A204.1 (cell line): ENCODE data around the gene TP63.
A peak's percentile ranks its signal among the peaks of the same experiment; 100 is the strongest.
"Not testable (repeated sequence)": the region's sequence is repeated elsewhere in the genome, so short reads cannot be mapped to it uniquely, and the experiment has no call there.

Experiments used
- FAIRE-seq: peaks from 2 replicates; lab custom pipeline; 2012; peaks lifted over from hg19 to GRCh38; lab: Jason Lieb, UNC

TP63 gene

DNA sequence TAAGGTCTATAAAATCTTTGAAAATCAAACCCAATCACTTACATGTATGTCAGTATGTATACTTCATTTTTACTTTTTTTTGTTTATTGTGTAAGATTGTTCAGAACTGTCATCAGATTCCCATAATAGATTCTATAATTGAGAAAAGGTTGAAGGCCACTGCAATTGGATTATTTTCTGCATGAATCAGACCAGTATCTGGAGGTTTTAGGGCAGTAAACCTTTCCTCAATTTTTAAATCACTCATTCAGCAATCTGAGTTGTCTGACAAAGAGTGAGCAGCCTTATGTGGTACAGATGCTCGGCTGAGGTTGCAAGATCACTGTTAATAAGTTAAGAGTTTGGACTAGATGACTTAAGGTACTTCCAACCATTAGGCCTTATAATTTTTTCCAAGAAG, 96.0 kb downstream of the TP63 start:
- FAIRE-seq: no peak

DNA sequence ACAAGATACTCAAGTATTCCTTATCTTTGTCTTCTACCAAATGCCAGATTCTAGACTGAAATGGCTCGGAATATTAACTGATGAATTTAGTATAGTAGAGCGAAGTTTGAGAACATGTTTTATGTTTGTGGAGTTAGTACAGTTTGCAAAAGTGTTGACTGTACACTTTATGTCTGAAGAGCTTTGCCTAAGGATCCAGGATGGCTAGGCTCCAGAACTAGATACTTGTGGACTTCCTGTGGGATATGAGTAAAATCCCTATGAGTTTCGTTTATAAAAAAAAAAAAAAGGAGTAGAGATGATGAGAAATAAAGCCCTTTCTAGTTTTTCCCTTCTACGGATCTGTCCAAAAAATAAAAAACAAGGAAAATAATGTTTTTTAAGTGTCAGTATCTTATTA, 96.7 kb downstream of the TP63 start:
- FAIRE-seq: no peak

DNA sequence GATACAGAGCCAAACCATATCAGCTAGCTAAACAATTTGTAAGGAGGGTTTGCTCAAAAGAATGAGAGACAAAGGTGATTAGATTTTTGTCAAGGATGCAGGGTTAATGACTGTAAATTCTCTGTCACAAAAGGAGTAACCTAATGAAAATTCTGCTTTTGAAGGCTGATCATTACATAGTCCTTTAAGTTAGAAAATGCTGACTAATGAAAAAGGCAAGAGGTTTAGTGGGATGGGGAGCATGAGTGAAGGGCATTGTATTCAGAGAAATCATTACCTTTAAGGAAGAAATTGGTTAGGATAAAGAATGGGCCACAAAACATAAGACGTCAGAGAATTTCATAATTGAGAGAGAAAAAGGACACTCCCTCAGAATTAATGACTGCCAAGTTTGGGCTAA, 97.7 kb downstream of the TP63 start:
- no peak for FAIRE-seq

DNA sequence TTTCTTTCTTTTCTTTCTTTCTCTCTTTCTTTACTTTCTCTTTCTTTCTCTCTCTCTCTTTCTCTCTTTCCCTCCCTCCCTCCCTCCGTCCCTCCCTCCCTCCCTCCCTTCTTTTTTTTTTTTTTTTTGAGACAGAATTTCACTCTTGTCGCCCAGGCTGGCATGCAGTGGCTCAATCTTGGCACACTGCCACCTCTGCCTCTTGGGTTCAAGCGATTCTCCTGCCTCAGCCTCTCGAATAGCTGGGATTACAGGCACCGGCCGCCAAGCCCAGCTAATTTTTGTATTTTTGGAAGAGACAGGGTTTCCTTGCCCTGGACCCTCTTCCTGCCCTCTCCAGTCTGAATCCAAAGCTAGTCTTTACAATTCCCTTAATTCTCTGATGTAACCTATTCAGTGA, 102.9 kb downstream of the TP63 start:
- FAIRE-seq: no peak

DNA sequence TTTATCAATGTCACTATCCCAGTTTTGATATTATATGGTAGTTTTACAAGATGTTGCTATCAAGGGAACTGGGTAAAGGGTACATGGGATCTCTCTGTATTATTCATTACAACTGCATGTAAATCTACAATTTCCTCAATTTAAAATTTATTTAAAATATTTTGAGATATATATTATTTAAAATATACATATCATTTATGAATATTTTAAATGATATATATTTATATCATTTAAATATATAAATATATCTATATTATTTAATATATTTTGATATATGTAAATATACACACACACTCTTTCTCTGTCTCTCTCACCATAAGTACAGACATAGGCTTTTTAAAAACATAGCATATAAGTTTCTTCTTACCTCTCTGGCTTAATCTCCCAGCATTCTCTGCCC, 104.7 kb downstream of the TP63 start:
- FAIRE-seq: peak; percentile 82

DNA sequence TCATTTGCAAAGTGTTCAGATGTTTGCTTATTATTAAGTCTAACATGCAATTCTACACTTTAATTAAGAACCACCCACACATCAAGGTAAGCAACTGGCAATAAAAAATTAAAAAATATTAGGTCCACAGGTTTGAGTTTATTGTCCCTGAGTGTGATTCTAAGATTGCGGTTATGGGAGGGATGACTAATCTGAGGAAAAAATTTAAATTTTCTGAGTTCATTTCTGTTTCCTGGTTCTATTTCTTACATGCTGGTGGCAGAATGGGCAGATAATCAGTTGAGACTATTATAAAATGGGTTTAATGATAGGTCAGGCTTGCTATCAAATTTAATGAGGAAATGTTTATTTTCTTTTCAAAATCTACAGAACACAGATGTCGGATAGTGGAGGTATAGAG, 105.9 kb downstream of the TP63 start:
- FAIRE-seq: no peak

DNA sequence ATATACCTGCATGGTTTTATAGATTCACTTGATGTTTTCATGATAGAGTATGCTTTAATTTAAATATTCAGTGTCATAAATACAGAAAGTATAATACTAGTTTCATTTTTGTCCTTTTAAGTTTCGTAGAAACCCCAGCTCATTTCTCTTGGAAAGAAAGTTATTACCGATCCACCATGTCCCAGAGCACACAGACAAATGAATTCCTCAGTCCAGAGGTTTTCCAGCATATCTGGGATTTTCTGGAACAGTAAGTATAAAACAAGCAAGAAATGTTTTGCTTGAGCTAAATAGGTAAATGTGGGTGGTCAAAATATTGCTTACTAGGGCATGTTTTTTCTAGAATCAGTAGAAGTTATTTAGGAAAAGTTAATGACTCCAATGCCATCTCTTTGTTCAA, 106.4 kb downstream of the TP63 start:
- no peak for FAIRE-seq

DNA sequence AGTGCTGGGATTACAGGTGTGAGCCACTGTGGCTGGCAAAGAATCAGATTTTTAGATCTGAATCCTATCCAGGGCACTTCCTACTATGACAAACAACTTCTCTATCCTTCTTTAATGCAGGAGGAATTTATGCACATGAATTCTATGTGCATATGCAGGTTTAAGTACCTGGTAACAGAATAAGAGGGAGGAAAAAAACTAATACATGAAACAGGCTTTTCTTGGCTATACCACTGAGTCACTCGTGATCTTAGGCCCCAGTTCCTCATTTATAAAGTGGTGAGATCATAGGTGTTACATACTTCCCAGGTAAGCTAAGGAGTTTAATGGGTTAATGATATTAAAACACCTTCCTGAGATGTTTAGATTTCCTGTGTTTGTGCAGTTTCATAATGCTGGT, 108.2 kb downstream of the TP63 start:
- no peak for FAIRE-seq

DNA sequence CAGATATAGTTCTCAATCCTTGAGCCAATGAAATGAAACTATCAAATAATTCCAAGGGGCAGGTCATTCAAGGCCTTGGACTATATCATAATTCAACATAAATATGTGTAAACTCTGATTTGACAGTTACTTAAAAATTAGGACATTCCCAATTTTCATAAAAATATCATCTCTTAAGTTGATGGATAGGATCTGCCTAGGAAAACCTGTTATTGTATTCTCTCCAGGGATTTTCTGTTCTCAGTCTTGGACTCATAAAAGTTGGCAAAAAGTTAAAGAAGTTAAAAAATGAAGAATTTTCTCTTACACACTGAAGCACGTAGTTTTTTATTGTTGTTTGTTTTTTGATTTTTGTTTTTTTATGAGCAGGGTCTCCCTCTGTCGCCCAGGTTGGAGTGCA, 109.0 kb downstream of the TP63 start:
- no peak for FAIRE-seq

DNA sequence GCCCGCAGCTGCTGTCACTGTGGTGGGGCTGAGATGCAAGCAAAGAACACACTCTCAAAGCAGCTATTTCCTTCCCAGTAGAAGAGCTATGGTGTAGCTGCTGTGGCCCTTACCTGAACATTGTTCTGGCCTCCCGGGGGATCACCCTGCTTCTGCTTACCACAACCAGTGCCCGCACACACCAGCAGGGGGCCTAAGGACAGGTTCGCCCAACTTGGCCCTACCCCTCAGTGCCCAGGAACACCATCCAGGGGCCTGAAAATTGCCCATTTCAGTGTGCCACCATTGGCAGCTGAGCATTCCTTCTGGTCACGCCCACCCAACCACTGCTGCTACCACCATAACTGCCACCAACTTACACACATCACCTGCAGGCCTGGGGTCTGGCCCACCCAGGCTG, 113.0 kb downstream of the TP63 start:
- FAIRE-seq: no peak

DNA sequence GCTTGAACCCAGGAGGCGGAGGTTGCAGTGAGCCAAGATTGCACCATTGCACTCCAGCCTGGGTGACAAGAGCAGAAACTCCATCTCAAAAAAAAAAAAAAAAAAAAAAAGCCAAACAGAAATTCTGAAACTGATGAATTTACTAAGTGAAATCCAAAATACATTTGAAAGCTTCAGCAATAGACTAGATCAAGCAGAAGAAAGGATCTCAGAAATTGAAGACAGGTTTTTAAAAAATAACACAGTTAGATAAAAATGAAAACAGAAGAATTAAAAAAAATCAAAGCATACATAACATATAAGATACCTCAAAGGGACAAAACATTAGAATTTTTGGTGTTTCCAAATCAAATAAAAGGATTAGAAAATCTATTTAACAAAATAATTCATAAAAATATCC, 114.4 kb downstream of the TP63 start:
- FAIRE-seq: no peak

DNA sequence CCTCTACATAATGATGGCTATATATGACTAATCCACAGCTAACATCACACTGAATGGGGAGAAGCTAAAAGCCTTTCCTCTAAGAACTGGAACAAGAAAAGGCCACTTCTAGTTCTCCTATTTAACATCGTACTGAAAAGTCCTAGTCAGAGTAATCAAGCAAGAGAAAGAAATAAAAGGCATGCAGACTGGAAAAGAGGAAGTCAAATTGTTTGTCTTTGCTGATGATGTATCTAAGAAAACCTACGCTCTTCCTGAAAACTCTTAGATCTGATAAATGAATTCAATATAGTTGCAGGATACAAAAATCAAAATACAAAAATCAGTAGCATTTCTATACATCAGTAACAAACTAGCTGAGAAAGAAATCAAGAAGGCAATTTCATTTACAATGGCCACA, 116.9 kb downstream of the TP63 start:
- no peak for FAIRE-seq

DNA sequence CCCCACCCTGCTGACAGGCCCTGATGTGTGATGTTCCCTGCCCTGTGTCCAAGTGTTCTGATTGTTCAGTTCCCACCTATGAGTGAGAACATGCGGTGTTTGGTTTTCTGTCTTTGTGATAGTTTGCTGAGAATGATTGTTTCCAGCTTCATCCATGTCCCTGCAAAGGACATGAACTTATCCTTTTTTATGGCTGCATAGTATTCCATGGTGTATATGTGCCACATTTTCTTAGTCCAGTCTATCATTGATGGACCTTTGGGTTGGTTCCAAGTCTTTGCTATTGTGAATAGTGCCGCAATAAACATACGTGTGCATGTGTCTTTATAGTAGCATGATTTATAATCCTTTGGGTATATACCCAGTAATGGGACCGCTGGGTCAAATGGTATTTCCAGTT, 119.8 kb downstream of the TP63 start:
- not testable (repeated sequence) for FAIRE-seq

DNA sequence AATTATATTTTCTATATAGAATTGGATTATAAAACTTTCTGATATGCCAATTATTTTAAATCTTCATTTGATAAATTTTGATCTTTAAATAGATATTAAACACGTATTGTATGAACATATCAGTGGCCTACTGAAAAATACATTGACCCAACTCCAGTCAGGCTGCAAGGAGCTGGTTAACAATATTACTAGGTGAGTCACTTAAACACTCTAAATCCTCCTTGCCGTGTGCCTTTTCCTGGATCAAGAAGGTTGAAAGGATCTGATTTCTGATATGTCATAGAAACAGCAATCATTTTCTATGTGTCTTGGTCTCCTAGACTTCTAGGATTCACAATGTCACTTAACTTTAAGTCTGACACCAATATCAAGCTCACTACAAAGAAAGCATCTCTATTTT, 123.2 kb downstream of the TP63 start:
- FAIRE-seq: no peak

DNA sequence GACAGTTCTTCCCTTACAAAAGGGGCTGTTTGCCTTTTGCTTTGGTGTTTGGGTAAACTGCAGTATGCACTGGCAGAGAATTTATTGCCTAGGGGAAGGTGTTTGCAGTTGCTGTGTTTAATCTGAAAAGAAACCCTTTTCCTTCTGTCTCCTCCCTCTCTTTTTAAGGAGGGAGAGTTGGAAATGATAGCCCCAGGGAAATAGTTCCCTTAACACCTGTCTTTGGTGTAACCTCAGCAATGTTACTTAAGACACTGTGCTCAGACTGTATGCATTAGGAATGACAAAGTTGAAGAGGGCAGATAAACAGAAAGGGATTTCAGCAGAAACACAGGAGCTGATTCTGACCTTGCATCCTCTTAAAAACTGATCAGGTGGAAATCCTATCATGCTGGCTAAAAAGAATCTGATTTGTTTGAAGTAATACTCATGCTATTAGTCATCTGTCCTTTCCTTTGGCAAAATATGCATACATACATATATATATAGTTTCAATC, 125.4 kb downstream of the TP63 start:
- FAIRE-seq: no peak

DNA sequence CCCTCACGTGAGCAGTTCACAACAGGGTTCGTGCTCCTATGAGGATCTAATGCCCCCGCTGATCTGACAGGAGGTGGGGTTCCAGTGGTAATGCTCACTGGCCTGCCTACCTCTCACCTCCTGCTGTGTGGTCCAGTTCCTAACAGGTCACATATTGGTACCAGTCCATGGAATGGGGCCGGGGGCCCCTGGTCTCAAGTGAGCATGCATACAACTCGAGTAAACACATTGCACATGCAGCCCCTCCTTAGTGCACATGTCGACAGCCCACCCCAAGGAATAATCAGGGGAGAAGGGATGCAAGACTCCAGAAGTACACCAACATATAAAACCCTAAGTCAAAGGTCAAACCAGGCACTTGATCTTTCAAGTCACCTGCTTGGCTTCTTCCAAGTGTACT, 127.0 kb downstream of the TP63 start:
- FAIRE-seq: no peak

DNA sequence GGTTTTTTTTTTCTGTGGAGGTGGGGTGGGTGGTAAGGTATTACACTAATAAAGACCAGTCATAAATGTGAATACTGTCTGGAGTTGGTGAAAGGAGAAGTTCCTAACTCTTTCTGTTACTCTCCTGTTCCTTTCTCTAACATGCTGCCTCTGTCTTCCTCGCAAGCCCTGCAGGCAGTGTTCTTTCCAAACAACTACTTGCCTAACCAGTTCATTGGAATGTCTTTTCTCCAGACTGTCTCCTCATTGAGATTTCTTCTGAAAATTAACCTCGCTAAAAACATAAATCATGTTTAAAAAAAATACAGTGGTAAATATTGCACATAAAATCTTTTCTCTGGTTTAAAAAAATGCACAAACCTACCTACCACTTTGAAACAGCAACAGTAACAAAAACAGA, 135.2 kb downstream of the TP63 start:
- FAIRE-seq: no peak

DNA sequence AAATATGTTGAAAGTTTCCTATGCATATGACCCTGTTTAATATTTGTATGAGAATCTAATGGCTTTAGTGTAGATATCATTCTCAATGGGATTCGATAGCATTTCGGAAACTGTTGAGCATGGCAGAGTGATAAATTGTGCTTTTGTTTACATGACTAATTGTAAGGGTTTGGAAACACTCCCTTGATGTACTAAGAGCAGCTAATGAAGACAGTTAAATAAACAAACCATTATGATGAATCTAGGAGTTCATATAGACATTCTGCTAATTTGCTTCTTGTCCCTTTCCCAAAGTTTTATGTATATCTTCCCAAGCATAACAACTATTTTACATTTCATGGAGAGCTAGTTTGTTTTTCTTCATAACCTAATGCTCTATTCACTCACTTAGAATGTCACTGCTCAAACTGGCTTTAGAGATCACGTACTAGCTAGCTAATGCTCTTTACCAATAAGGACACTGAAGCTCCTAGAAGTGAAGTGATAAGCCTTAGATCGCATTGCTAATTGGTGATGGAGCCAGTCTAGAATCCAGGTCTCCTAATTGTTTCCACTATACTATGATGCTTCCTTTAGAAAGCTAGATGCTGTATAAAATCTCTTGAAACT, 140.8 kb downstream of the TP63 start:
- FAIRE-seq: no peak

DNA sequence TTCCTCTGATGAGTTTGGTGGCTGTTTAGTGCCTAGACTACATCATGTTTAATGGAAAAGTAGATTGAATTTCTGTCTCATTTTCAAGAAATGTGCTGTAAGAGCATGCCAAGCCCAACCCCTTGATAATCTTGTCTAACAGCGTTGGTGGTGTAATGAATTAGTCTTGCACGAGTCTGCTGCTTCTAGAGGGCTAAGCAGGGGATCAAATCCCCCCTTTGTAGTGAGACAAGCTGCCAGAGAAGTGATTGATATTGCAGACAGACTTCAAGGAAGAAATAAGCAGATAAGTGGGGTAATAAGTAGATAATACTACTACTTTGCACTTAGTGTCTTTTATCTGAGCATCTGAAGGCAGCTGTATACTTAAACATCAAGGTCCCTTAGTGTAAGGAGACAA, 141.4 kb downstream of the TP63 start:
- FAIRE-seq: no peak

DNA sequence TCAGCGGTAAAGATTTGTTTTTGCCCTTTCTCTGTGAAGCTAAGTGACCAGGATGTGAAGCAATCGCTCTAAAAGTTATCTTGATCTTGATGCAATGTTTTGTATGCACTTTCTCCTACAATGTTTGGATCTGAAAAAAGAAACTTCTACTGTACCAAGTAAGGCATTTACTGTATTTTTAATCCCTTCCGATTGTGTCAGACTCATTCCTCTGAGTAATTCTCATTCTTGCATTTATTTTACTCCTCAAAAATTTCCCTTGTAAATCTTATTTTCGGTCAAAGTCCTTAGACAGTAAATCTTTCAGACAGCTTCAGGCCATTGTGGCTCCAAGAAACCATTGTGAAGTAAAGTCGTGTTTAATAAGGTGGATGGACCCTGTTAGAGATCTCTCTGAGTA, 141.9 kb downstream of the TP63 start:
- FAIRE-seq: no peak

DNA sequence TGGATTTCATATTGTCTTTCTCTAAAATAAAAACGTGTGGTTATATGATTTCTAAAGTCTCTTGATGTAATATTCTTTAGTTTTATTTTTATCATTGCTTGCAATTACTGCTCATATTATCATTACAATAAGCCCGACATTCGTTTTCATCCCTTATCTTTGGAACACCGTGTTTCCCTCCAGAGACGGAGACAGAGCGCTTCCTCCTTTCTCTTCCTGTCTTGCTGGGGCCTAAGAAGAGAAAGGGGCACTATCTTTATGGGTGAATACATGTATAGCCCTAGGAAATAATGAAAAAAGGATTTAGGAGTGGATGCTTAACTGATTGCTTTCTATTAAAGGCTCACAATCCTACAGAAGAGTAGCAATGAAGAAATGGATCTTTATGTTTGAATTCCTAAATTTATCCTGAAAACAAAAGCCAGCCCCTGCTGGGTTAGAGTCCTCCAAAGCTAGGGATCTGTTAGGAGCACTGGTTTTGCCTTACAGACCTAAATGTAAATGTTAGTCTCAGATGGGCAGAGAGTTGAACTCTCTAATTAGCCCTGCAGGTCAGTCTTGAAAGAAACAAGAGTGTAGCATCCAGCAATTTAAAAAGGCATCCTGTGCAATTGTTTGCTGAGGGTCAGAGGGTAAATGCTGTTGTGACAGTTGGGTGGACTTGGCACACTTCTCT, 145.1 kb downstream of the TP63 start:
- no peak for FAIRE-seq

DNA sequence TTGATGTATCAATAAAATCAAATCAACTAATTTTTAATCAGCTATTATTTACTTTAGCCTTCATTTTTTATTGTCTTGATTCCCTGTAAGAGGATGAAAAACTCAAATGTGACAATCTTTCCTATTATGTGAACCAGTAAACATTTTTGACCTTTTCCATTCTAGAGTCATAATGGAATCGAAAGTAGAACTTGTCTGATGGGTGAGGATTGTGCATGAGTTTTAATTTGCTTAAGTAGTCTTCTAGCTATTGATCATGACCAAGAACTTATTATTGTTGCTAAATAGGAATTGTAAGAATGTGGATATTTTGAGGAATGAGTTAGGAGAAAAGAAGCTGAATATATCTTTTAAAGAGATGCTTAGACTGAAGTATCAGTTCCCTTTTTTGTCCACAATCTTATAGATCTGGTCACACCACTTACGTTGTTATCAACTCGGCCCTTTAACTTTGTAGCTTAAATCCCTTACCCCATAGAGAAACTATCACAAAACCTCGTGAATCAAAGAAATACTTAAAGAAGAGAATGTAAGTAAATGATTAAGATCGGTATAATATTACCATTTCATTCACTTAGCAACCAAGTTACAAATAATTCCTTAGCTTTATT, 147.3 kb downstream of the TP63 start:
- no peak for FAIRE-seq

DNA sequence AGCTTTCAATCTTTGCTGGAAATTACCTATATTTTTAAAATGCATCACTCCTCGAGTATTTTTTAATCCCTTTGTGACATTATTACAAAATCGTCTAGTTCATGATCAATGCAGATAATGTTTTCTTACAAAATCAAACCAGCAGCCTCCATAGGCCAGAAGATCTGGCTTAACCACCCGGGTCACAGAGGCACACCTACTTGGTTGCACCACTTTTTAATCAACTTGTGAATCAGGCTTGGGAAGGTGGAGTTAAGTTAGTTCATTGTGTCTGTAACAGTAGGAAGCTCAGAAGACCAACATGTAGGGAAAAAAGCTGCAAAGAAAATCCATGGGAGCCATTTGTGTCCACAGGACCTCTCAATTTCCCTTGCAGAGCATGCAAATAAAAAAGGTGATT, 148.0 kb downstream of the TP63 start:
- no peak for FAIRE-seq
